Thyroid gland (tissue), 4 donors: ENCODE data around the gene HNRNPA0. TPM values are rescaled to one million over a fixed set of nuclear protein-coding genes. Genes with fewer than 3 reads are reported as not detected.
A peak's percentile ranks its signal among the peaks of the same experiment; 100 is the strongest.

Source experiments
- DNase-seq, 2 donors: peaks; one replicate each; pipeline ENCODE4 v3.0.0-alpha.2; 2019
- H3K27ac ChIP-seq, 3 donors: fragments of 200-600 bp; sonication (generic); 1 replicate in 2 of 3; 2 replicates in 1 of 3; pipeline ENCODE4 v1.5.1; 2016 to 2019; ENCODE audit warnings: mild to moderate bottlenecking in 1 of 3, moderate library complexity in 1 of 3
- H3K27me3 ChIP-seq: fragments of 200-600 bp; sonication (generic); one replicate; pipeline ENCODE4 v1.5.1; 2019
- H3K36me3 ChIP-seq, 2 donors: fragments of 200-600 bp; sonication (generic); one replicate each; pipeline ENCODE4 v1.5.1; 2016 to 2019
- H3K4me1 ChIP-seq, 2 donors: fragments of 200-600 bp; sonication (generic); one replicate each; pipeline ENCODE4 v1.5.1; 2017 to 2019
- H3K4me3 ChIP-seq, 3 donors: fragments of 200-600 bp; sonication (generic); replicated peaks in 1 of 3; 1 replicate in 2 of 3; 2 replicates in 1 of 3; pipeline ENCODE4 v1.5.1; 2016; ENCODE audit warnings: mild to moderate bottlenecking in 1 of 3
- H3K9me3 ChIP-seq: fragments of 200-600 bp; sonication (generic); one replicate; pipeline ENCODE4 v1.5.1; 2017
- CTCF ChIP-seq, 6 experiments: fragments of 200-600 bp in 3 of 6; fragments of 450-650 bp in 3 of 6; sonication (generic) in 3 of 6; IDR thresholded peaks; one replicate each; pipeline ENCODE4 v1.5.1; 2016 to 2019; ENCODE audit warnings: antibody characterized with exemption in 6 of 6, mild to moderate bottlenecking in 2 of 6, inconsistent platforms in 1 of 6, moderate library complexity in 1 of 6
- POLR2A ChIP-seq, 2 donors: fragments of 450-650 bp; IDR thresholded peaks; one replicate each; pipeline ENCODE4 v1.6.1; 2017; ENCODE audit warnings: antibody characterized with exemption in 2 of 2, mild to moderate bottlenecking in 2 of 2, moderate library complexity in 1 of 2
- WGBS, 2 donors: methylation state at CpG; one replicate each; pipeline ENCODE4 v1.1.5; 2017; 5-methylcytosine and 5-hydroxymethylcytosine counted together
- intact Hi-C: fragments of 100-400 bp; cut with DNase I; formaldehyde crosslinking; loops from one replicate; pipeline ENCODE4 v1.15.1; 2023
- total RNA-seq, 4 donors: library from RNA; depleted of rRNA; stranded (reverse); fragments of >200 nt; gene quantifications; one replicate each; pipeline ENCODE4 v1.2.3, GENCODE V29; 2016

Gene HNRNPA0
- total RNA-seq, 4 donors from 2014 or later, result 10.6 to 14.1 (median 12.4) TPM

GRCh38 chr5:137753691-137754187 is 424 bp downstream of the HNRNPA0 start:
- Histone ChIP-seq H3K27me3 (no peaks in the 10 kb centered on the region), H3K9me3 (no peaks in the 10 kb centered on the region), H3K27ac (peak overlapping the region; percentile 100), H3K36me3 (no peaks in the 10 kb centered on the region), H3K4me3 (peak overlapping the region; percentile 49 to 92 (median 89)), H3K4me1 (peaks cover 5 to 18% of the 10 kb centered on the region in 2 donors)
- 0 to 1% methylated on average over 15 to 24 of the region's 45 CpGs for WGBS, 2 donors
- intact Hi-C loops, result loop anchor here (5.0 kb wide), 1 partner anchor 279 kb away; the partner anchor contains the start of gene FAM13B
- DNase-seq, result peak in 1 of 2 donors; percentile 54
- TF ChIP-seq POLR2A (IDR thresholded peaks at IDR 0.05) (no peak), CTCF (IDR thresholded peaks at IDR 0.05) (no peak)

- Histone ChIP-seq H3K27ac (peak overlapping the region; percentile 100), H3K36me3 (no peaks in the 10 kb centered on the region), H3K4me3 (peak overlapping the region; percentile 49 to 92 (median 89)), H3K9me3 (no peaks in the 10 kb centered on the region), H3K4me1 (peaks cover 5 to 18% of the 10 kb centered on the region in 2 donors), H3K27me3 (no peaks in the 10 kb centered on the region)
- intact Hi-C loops, result loop anchor here (5.0 kb wide), 1 partner anchor 279 kb away; the partner anchor contains the start of gene FAM13B
- peak; percentile 43 for DNase-seq
- 0 to 2% methylated on average over 23 to 26 of the region's 63 CpGs for WGBS, 2 donors
- TF ChIP-seq CTCF (IDR thresholded peaks at IDR 0.05) (no peak), POLR2A (IDR thresholded peaks at IDR 0.05) (no peak)
Measured at GRCh38 chr5:137752905-137753690, 1.1 kb downstream of the HNRNPA0 start.

- H3K27me3 ChIP-seq, result no peaks in the 10 kb centered on the region
- H3K9me3 ChIP-seq, result no peaks in the 10 kb centered on the region
- peak; percentile 21 to 24 for DNase-seq
- WGBS, 2 donors, result 3 to 4% methylated on average over 7 of the region's 7 CpGs
- no peaks in the 10 kb centered on the region for H3K36me3 ChIP-seq
- peaks cover 5 to 18% of the 10 kb centered on the region in 2 donors for H3K4me1 ChIP-seq
- H3K4me3 ChIP-seq, result peak overlapping the region in 2 of 3 donors; percentile 89 to 92
- intact Hi-C loops, result loop anchor here (5.0 kb wide), 1 partner anchor 280 kb away; the partner anchor contains the start of gene FAM13B
- TF ChIP-seq POLR2A (IDR thresholded peaks at IDR 0.05) (no peak), CTCF (IDR thresholded peaks at IDR 0.05) (peak; percentile 26 to 79 (median 57))
- H3K27ac ChIP-seq, result peak overlapping the region in 2 of 3 donors; percentile 100
Measured at GRCh38 chr5:137751869-137752491, 2.2 kb downstream of the HNRNPA0 start.

- Histone ChIP-seq H3K9me3 (no peaks in the 10 kb centered on the region), H3K4me1 (peaks cover 5 to 17% of the 10 kb centered on the region in 2 donors), H3K27me3 (no peaks in the 10 kb centered on the region), H3K4me3 (no peak overlapping the region), H3K36me3 (no peaks in the 10 kb centered on the region), H3K27ac (no peak overlapping the region)
- intact Hi-C loops, result loop anchor here (5.0 kb wide), 1 partner anchor 282 kb away; the partner anchor contains the start of gene FAM13B
- 92 to 94% methylated on average over 1 of the region's 1 CpG for WGBS, 2 donors
- no peak for DNase-seq
- TF ChIP-seq CTCF (IDR thresholded peaks at IDR 0.05) (no peak), POLR2A (IDR thresholded peaks at IDR 0.05) (no peak)
Measured at GRCh38 chr5:137750436-137750835, 3.7 kb downstream of the HNRNPA0 start.
